HS-27A (cell line): ENCODE results near the gene MRPS26.
A peak's percentile ranks its signal among the peaks of the same experiment; 100 is the strongest.
"Not testable (repeated sequence)": the region's sequence is repeated elsewhere in the genome, so short reads cannot be mapped to it uniquely, and the experiment has no call there.

Experiments
- DNase-seq: peaks from one replicate; pipeline ENCODE4 v3.0.0-alpha.2; 2012; ENCODE audit warnings: low read depth, missing footprints

MRPS26 gene

DNA sequence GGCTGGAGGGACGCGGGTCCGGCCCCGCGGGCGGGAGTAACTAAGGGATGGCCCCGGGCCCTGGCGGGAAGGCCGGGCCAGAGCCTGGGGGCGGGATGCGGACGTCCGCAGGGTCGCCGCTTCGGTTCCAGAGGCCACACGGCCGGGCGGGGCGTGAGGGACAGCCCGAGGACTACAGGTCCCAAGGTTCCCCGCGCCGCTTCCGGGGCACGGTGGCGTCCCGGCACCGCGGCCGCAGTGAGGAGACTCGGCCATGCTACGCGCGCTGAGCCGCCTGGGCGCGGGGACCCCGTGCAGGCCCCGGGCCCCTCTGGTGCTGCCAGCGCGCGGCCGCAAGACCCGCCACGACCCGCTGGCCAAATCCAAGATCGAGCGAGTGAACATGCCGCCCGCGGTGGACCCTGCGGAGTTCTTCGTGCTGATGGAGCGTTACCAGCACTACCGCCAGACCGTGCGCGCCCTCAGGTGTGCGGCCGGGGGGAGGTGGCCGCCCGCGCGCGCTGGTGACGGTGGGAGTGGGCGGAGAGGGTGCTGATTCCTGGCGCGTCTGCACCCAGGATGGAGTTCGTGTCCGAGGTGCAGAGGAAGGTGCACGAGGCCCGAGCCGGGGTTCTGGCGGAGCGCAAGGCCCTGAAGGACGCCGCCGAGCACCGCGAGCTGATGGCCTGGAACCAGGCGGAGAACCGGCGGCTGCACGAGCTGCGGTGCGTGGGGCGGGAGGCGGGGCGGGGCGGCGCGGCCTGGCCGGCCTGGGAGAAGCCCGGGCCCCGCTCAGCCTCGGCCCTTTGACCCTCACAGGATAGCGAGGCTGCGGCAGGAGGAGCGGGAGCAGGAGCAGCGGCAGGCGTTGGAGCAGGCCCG lies at the start of gene MRPS26:
TSS of gene MRPS26 (plus strand) at position 237 of the 861 bp plus-strand sequence. CDS start at position 254, 17 bp downstream.
- peak; percentile 63 for DNase-seq

DNA sequence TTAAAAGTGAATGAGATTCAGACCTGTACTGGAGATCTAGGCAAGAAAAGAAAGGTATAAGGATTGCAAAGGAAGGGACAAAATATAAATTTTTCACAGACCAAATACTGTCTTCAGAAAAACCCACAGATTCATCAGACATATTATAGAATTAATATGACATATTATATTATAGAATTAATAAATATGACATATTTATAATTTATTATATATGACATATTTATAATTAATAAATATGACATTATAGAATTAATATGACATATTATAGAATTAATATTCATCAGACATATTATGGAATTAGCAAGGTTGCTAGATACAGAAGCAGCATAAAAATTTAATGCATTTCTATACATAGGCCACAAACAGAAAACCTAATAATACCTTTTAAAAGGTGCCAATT lies 47.1 kb upstream of the MRPS26 start:
- no peak for DNase-seq

DNA sequence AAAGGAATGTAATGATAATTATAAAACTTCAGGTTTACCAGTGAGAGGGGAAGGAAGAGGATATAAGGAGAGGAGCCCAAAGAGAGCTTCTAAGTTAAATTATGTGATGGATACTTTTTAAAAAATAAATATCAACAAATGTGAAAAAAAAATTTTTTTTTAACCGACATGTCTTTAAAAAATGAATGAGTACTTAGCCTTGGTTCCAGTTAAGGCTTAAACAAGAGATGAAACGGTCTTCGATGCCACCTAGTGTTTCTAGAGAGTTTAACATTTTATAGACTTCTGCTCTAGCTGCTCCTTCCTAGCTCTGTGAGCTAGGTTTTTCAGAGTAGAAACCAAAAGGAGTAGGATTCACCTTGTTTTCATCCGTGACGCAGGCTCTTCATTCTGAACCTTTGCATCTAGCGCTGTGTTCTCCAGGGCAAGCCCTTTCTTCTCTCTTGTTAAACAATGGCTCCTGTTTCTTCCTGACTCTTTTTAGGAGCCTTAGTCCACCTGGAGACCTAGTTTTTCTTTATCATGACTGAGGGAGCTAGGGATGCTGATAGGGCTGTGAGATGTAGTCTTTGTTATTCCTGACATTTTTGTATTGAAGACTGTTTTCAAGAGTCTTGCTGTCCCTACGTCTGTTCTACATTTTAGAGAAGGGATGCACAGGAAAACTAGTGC lies 44.9 kb upstream of the MRPS26 start:
- no peak for DNase-seq

DNA sequence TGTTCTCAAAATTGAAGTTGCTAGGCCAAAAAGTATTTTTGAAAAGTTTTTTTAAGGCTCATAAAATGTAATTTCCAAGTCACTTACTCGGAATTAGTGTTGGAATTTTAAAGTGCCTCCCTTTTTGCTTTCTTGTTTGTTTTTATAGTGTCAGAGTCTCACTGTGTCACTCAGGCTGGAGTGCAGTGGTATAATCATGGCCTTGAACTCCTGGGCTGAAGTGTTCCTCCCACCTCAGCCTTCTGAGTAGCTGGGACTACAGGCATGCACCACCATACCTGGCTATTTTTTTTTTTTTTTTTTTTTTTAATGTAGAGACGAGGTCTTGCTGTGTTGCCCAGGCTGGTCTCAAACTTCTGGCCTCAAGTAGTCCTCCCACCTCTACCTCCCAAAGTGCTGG lies 42.4 kb upstream of the MRPS26 start:
- no peak for DNase-seq

DNA sequence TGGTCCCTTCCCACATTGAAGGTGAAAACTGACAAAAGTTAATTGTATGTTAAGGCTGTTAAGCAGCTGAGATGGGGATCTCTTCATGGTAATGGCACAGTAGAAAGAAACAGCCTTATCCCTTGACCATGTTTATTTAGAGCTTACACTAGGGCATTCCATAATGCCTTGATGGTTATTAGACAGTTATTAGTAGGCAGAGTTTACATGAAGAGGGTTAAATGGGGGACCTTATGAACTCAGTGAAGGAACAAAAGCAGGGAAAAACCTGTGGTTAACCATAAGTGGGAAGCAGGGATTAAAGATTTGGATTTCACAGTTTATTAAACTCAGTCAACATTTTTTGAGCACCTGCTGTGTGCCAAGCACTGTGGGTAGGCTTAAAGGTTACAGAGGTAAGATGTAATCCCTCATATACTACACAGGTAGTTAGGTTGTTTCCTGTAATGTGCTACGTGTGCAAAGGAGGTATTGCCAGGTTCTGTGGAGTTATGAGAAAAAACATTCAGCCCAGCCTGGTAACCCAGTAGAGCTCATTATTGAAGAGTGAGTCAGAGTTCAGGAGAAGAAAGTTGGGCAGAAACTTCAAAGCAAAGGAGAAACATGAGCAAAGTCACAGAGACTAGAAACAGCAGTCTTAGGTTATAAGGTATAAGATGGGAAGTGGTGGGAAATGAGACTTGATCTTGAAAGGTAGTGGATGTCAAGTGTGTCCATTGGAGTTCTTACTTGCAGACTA lies 34.7 kb upstream of the MRPS26 start:
- no peak for DNase-seq

DNA sequence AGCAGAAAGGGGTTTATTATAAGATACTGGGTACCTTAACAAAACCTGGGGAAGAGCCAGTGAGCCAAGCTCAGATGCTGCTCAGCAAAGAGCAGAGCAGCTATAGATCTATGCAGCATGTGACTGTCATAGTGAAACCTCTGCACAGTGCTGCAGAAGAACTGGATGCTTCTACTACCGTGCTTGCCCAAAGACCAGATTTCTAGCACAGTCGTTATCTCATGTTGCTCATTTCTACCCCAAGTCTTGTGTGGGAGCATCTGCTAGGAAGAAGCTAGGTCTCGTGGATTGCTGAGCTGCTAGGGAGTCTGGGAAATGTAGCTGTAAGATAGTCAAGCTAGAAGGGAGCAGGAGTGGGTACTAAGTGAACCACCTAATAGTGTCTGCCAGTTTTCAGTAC lies 34.1 kb upstream of the MRPS26 start:
- DNase-seq: no peak

DNA sequence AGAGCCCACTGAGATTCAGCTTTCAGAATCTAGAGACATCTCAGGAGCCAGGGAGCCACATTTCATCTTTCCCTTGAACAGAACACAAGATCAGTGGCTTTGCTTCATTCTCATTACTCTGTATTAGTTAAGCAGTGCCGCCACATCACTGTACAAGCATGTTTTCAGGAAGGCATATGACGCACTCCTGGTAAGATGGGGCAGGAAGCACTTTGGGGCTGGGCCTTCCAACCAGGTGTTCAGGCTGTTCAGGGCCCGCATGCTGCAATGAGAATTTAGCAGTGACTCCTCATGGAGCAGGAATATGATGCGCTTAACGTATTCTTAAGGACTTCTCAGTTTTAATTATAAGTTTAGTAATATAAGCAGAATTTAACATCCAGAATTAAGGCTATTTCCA lies 32.1 kb upstream of the MRPS26 start:
- DNase-seq: no peak

DNA sequence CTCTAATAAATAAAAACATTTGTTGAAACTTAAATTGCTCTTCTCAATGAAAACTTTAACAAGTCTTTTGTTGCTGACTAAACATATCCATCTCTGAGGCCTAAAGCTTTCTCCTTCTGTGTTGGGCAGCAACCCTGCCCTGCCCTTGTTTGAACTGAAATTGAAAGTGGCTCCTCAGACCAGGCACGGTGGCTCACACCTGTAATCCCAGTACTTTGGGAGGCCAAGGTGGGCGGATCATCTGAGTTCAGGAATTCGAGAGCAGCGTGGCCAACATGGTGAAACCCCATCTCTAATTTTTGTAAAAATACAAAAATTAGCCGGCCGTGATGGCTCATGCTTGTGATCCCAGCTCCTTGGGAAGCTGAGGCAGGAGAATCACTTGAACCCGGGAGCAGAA lies 31.7 kb upstream of the MRPS26 start:
- DNase-seq: no peak

DNA sequence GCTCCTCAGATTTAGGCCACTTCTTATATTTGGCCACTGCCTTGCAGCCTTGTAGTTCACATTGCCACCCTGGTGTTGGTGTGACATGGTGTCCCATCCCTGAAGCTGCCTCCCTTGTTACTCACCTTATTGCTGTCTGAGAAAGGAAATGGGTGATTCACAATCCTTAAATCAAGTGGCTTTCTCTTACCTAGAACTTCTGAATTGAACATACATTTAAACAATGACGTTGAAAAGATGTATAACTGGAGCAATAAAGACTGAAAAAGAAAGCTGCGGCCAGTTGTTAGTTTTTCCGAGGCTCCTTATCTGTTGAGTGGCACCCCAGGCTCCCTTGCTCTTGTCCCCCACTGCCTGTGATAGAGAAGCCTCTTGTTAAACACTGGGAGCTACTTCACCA lies 31.2 kb upstream of the MRPS26 start:
- no peak for DNase-seq

DNA sequence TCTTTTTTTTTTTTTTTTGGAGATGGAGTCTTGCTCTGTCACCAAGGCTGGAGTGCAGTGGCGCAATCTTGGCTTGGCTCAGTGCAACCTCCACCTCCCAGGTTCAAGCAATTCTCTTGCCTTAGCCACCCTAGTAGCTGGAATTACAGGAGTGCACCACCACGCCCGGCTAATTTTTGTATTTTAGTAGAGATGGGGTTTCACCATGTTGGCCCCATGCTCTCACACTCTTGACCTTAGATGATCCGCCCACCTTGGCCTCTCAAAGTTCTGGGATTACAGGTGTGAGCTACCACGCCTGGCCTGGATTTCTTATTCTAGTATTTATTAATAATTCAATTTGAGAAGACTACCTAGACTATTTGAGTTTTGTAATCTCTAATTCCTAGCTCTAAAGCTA lies 30.6 kb upstream of the MRPS26 start:
- DNase-seq: not testable (repeated sequence)

DNA sequence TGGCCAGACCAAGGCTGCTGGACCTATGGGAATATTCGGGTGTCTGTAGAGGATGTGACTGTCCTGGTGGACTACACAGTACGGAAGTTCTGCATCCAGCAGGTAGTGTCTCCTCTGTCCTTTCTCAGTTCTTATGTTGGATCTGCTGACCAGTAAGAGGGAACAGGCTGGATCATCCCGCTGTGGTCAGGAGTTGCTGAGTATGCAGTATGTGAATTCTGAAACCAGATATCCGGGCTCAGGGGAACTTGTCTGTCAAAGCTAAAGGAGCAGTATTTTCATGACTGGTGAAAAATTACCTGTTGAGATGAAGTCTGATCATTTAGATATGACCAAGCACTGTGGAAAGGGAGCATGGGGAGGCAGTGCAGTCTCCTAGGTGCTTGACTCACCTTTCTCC lies 24.5 kb upstream of the MRPS26 start:
- no peak for DNase-seq

DNA sequence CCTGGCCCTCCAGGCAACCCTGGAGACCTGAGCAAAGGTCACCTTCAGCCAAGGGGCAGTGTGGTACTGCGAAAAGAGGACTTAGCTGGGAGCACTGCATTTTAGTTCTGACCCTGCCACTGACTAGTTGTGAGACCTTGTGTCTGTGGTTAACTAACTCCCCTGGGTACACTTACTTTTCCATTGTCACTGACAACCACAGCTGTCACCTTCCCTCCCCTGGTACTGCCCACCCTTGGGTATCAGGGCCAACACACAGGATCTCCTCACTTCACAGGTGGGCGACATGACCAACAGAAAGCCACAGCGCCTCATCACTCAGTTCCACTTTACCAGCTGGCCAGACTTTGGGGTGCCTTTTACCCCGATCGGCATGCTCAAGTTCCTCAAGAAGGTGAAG lies 24.1 kb upstream of the MRPS26 start:
- no peak for DNase-seq

DNA sequence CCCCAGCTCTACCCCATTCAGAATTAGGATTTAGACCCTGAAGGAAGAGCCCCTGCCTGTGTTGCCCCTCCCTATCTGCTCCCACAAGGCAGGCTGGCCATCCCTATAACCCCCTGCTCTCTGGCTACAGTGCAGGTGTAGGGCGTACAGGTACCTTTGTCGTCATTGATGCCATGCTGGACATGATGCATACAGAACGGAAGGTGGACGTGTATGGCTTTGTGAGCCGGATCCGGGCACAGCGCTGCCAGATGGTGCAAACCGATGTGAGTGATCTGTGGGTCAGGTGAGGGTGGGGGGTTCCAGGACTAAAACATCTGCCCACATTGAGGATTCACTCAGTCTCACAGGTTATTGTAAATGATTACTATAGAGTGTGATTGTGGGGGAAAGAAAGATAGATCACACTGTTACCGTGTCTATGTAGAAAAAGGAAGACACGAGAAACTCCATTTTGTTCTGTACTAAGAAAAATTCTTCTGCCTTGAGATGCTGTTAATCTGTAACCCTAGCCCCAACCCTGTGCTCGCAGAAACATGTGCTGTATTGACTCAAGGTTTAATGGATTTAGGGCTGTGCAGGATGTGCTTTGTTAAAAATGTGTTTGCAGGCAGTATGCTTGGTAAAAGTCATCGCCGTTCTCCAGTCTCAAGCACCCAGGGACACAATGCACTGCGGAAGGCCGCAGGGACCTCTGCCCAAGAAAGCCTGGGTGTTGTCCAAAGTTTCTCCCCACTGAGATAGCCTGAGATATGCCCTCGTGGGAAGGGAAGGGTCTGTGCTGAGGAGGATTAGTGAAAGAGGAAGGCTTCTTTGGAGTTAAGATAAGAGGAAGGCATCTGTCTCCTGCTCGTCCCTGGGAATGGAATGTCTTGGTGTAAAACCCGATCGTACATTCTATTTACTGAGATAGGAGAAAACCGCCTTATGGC lies 23.0 kb upstream of the MRPS26 start:
- not testable (repeated sequence) for DNase-seq

DNA sequence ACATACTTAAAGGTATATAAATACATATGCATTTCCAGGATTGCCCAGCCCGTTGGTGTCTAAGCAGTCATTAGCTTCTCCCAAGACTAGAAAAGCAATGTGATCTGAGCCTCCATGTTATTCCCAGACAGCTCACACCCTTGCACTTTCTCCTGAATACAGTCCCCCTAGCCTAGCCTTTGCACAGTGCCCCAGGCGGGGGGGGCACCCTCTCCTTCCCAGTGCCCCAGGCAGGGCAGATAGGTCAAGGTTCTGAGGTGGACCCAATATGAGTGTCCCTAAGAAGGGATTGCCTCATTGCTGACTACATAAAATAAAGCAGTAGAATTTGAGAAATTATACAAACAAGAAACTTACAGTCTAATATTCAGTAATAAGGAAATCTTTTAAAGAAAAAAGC lies 17.9 kb upstream of the MRPS26 start:
- DNase-seq: no peak

DNA sequence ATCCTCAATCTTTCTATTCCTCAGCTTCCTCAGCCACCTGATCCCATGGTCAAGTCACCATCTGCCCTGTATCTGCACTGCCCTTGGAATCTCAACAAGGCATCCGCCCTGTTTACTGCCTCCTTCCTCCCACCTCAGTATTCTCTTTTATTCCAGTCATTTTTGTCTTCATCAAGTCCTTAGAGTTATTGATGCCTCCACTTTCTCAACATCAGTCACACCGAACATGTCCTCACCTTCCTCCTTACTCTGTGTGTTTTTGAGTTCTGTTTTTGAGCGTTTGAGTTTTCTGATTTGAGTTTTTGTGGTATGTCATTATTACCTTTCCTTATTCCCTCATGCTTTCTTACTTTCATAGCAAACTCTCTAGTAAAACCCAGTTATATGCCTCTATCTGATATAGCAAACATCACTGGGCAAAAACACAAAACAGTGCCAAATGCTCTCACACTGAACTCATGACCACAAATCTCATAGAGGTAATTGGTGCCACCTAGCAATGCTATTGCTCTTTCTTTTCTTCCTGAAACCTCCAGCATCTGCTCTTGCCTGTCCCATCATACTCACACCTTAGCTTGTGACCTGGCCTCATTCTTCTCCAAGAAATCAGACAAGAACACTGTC lies 14.2 kb upstream of the MRPS26 start:
- no peak for DNase-seq

DNA sequence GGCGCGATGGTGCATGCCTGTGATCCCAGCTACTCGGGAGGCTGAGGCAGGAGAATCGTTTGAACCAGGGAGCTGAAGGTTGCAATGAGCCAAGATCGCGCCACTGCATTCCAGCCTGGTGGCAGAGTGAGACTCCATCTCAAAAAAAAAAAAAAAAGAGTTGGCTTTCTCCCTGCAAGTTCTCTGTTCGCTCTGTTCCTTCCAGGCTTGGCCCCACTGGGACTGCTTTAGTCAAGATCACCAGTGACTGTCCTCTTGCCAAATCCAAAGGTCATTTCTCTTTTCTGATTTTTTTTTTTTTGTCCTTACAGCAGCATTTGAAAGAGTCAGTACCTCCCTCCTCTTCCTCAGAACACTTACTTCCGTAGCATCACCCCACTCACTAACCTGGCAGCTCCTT lies 13.2 kb upstream of the MRPS26 start:
- no peak for DNase-seq

DNA sequence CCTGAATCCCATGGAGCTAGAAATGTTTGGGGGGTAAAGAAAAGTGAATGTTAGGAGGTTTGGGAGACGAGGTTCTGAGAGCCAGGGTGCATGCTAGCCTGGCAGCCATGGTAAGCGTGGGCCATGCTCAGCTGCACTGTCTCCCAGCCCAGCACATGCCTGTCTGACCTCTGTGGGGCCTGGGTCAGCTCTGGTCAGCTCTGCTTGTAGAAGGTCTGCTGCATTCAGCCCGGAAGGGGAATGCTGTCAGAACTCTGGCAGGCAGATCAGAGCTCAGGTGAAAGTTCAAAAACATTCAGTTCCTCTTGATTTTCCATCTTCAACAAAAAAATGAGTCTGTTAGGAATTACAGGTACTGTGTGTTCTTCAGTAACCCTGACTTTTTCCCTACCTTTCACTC lies 8.2 kb upstream of the MRPS26 start:
- no peak for DNase-seq

DNA sequence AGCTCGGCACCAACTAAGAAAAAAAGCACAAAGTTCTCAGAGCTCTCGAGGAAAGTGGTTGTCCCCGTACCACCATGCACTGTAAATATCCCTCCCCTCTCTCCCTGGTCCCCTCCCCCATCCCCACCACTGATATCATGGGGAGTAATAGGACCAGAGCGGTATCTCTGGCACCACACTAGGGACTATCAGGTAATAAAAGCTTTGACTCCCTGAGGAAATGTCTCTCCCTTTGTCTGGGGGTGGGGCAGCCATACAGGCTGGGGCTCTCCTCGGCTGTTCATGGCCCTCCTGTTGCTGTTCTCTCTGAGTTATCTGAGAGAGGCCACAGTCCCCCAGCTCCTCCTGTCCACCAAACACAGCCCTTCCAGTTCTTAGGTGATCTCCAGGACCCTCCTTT lies 7.4 kb upstream of the MRPS26 start:
- no peak for DNase-seq

DNA sequence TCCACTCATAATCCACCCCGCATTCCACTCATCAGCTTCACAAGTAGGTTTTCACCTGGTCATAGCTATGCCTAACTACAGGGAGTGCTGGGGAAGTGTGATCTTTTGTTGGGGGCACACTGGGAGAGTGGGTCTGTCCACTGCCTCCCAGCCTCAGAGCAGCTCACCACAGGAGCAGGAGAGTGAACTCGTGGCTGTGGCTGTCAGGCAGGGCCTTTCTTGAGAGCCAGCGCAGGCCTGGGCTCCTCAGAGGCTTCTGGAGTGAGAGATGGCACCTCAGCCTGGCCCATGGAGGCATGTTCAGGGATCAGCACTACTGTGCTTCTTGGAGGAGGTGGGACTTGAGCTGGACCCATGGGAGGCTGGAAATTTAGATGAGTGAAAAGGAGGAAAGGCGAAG lies 6.4 kb upstream of the MRPS26 start:
- DNase-seq: no peak

DNA sequence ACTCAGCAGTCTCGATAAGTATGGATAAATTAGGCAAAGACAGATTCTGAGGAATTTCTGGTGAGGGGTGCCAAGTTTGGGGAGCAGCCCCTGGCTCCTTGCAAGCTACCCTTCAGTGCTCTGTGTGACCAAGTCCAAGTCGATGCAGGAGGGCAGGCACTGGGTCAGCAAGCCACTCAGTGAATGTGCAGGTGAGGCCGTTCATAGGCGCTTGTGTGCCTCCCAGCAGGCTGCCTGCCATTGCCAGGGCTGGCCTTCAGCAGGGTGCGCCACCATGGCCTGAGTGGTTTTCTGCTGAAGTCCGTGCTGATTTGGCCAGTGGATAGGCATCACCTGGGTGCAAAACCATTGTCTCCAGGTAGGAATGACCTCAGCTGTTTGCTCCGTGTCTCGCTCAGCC lies 5.8 kb upstream of the MRPS26 start:
- DNase-seq: no peak

DNA sequence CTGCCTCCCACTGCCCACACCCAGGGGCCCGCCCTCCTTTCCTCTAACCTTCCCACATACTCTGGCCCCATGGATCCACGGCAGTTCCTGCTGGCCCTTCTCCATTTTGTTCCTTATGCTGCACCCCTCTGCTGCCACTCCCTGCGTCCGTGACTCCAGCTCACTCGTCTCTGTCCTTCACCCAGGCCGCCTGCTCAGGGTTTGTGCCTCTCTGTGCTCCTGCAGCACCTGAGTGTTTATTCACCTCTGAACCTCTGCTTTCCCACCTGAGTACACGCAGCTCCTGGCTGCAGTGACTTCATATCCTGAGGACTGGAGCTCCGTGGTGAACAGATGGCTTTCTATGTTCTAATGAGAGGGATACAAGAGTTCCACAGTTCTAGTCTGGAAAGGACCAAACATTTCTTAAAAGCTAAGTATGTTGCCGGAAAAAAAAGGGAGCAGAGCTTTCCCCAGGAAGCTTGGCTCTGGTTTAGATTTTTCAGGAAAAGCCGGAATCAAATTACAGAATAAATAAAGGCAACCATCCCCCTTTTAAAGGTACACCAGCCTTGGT lies 3.9 kb upstream of the MRPS26 start:
- no peak for DNase-seq
